Thyroid gland (tissue), 4 donors: ENCODE measurements around the gene EHMT1.

ENCODE experiments used
- POLR2A ChIP-seq, 2 donors: fragments of 450-650 bp; IDR thresholded peaks; one replicate each; pipeline ENCODE4 v1.6.1; 2017; ENCODE audit warnings: antibody characterized with exemption in 2 of 2, mild to moderate bottlenecking in 2 of 2, moderate library complexity in 1 of 2
- TF ChIP-seq, protein P1 (sequence below), 6 experiments: fragments of 200-600 bp in 3 of 6; fragments of 450-650 bp in 3 of 6; sonication (generic) in 3 of 6; IDR thresholded peaks; one replicate each; pipeline ENCODE4 v1.5.1; 2016 to 2019; ENCODE audit warnings: antibody characterized with exemption in 6 of 6, mild to moderate bottlenecking in 2 of 6, inconsistent platforms in 1 of 6, moderate library complexity in 1 of 6

DNA sequence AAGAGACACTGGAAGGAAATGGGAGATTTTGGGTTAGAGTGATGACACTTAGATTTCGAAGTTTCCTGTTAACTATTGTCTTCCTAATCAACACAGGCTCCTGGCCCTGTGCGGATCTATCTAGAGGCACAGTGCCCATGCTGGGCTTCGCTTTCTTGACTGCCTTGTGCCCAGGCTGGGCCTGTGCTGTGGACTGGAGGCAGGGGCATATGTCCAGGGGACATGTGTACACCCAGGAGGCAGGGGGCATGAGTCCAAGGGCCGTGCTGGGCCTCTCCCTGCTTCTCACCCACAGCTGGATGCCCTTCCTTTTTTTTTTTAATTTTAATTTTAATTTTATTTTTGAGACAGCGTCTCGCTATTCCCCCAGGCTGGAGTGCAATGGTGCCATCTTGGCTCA, 37.6 kb downstream of the EHMT1 start:
- TF ChIP-seq, protein P1, sequence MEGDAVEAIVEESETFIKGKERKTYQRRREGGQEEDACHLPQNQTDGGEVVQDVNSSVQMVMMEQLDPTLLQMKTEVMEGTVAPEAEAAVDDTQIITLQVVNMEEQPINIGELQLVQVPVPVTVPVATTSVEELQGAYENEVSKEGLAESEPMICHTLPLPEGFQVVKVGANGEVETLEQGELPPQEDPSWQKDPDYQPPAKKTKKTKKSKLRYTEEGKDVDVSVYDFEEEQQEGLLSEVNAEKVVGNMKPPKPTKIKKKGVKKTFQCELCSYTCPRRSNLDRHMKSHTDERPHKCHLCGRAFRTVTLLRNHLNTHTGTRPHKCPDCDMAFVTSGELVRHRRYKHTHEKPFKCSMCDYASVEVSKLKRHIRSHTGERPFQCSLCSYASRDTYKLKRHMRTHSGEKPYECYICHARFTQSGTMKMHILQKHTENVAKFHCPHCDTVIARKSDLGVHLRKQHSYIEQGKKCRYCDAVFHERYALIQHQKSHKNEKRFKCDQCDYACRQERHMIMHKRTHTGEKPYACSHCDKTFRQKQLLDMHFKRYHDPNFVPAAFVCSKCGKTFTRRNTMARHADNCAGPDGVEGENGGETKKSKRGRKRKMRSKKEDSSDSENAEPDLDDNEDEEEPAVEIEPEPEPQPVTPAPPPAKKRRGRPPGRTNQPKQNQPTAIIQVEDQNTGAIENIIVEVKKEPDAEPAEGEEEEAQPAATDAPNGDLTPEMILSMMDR (IDR thresholded peaks at IDR 0.05), result no peak
- no peak for TF ChIP-seq POLR2A (IDR thresholded peaks at IDR 0.05)
